Placental epithelial cell (primary cell): ENCODE results near the gene MARCHF10. TPM values are rescaled to one million over a fixed set of nuclear protein-coding genes. Genes with fewer than 3 reads are reported as not detected.

ENCODE experiments used
- small RNA-seq: library from RNA; depleted of rRNA; stranded (forward); fragments of <200 nt; gene quantifications from one replicate; pipeline ENCODE3, GENCODE V24; 2012
- total RNA-seq: library from RNA; depleted of rRNA; stranded (reverse); fragments of >200 nt; gene quantifications from 2 replicates; pipeline ENCODE4 v1.2.3, GENCODE V29; 2012

The MARCHF10 gene
- 1.2 and 1.6 TPM in 2 replicates for total RNA-seq

GRCh38 chr17:62807812-62808575 is at the start of gene MARCHF10:
Gene MARCHF10, minus strand, starts transcription at chr17:62808314. Its CDS starts 6,579 bp downstream, at chr17:62801735.

Small RNA genes lying within 50 kb of the gene (small RNA-seq; reads per million reads assigned to genes)
- gene RF00019 (not detected), gene RNU6-446P (not detected)

Other genes starting within 250 kb of the MARCHF10 start
- 9.0 and 18.8 TPM in 2 replicates for gene MRC2, start 180.6 kb downstream of the MARCHF10 start, total RNA-seq
- gene TANC2, start 157.9 kb upstream of the MARCHF10 start, total RNA-seq, result 65.6 and 150 TPM in 2 replicates